NB4 (cell line): ENCODE results near the gene CDCA7.
"Not testable (repeated sequence)": the region's sequence is repeated elsewhere in the genome, so short reads cannot be mapped to it uniquely, and the experiment has no call there.

Experiments
- DNase-seq: peaks from one replicate; pipeline ENCODE4 v3.0.0; 2010; ENCODE audit warnings: low read depth
- H3K4me3 ChIP-seq: one replicate; pipeline ENCODE4 v1.5.1; 2011; ENCODE audit warnings: mild to moderate bottlenecking, low read depth, low read length, moderate library complexity
- MAX ChIP-seq: IDR thresholded peaks from 2 replicates; pipeline ENCODE4 v1.6.1; 2011; ENCODE audit warnings: low read depth, low read length
- MYC ChIP-seq: IDR thresholded peaks from 2 replicates; pipeline ENCODE4 v1.6.1; 2011; ENCODE audit warnings: low read depth, low read length
- POLR2A ChIP-seq: IDR thresholded peaks from 2 replicates; pipeline ENCODE4 v1.6.1; 2011; ENCODE audit warnings: mild to moderate bottlenecking; ENCODE audit not compliant: insufficient read length; ENCODE audit errors: extremely low read depth
- TF ChIP-seq, protein P1 (sequence below): IDR thresholded peaks from one replicate; pipeline ENCODE4 v1.5.1; 2012; ENCODE audit warnings: low read depth, low read length

Gene CDCA7

DNA sequence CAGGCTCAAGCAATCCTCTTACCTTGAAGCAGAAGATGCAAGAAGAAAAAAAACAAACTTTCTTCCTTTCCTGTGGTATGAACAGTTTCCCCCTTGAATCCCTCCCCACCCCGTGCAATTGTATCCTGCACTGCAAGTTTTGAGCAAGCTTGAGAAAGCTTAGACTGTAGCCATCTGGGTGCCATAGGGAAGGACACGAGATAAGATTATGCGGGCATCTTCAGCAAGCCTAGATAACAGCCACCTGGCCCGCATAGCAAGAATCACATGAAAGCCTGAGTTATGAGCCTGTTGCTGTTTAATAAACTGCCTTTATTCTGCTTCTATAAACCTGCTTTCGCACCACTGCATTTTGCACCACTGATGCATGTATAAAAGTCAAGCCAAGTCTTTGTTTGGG lies 27.3 kb upstream of the CDCA7 start:
- DNase-seq: no peak
- no peak overlapping the region for H3K4me3 ChIP-seq
- no peak for TF ChIP-seq POLR2A
- no peak for TF ChIP-seq MYC
- no peak for TF ChIP-seq MAX
- TF ChIP-seq, protein P1, sequence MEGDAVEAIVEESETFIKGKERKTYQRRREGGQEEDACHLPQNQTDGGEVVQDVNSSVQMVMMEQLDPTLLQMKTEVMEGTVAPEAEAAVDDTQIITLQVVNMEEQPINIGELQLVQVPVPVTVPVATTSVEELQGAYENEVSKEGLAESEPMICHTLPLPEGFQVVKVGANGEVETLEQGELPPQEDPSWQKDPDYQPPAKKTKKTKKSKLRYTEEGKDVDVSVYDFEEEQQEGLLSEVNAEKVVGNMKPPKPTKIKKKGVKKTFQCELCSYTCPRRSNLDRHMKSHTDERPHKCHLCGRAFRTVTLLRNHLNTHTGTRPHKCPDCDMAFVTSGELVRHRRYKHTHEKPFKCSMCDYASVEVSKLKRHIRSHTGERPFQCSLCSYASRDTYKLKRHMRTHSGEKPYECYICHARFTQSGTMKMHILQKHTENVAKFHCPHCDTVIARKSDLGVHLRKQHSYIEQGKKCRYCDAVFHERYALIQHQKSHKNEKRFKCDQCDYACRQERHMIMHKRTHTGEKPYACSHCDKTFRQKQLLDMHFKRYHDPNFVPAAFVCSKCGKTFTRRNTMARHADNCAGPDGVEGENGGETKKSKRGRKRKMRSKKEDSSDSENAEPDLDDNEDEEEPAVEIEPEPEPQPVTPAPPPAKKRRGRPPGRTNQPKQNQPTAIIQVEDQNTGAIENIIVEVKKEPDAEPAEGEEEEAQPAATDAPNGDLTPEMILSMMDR: no peak

DNA sequence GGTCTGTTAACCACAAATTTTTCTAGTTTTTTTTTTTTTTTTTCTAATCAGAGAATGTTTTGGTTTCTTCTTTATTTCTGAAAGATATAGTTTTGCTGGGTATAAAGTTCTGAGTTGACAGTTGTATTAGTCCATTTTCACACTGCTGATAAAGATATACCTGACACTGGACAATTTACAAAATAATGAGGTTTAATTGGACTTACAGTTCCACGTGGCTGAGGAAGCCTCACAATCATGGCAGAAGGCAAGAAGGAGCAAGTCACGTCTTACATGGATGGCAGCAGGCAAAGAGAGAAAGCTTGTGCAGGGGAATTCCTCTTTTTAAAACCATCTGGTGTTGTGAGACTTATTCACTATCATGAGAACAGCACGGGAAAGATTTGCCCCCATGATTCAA lies 21.7 kb upstream of the CDCA7 start:
- not testable (repeated sequence) for DNase-seq, H3K4me3 ChIP-seq

DNA sequence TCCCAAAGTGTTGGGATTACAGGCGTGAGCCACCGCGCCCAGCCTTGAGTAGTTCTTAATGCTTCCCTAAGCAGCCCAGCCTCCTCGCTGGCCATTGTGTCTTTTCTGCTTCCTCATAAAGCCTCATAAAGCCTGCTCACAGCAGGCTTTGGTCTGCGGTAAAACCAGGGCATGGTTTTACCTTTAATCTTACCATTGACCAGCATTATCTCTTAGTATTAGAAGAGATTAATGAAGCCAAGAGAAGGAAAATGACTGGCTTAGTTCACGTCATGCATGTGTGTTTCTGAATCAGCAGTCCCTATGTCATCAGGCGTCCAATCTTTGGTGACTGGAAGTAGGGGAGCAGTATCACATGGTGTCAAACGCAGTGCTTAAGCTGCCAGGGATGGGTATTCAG lies 14.9 kb upstream of the CDCA7 start:
- no peak overlapping the region for H3K4me3 ChIP-seq
- TF ChIP-seq POLR2A: no peak
- TF ChIP-seq, protein P1: no peak
- no peak for TF ChIP-seq MAX
- no peak for TF ChIP-seq MYC
- DNase-seq: no peak

DNA sequence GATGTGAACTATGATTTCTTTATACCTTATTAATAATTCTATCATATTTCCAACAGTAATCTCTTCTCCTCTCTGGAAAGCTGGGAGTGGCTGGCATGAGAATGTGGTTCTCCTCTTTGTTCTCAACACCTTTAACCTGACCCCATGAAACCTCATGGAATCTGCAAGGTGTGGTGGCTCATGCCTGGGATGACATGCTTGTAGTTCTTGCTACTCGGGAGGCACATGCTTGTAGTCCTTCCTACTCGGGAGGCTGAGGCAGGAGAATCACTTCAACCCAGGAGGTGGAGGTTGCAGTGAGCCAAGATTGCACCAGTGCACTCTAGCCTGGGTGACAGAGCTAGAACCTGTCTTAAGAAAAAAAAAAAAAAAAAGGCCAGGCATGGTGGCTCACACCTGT lies 10.8 kb upstream of the CDCA7 start:
- H3K4me3 ChIP-seq: no peak overlapping the region
- TF ChIP-seq, protein P1: no peak
- TF ChIP-seq MYC (no peak), POLR2A (no peak), MAX (no peak)
- DNase-seq: no peak

GRCh38 chr2:173346035-173346434 lies 8.6 kb upstream of the CDCA7 start:
- no peak overlapping the region for H3K4me3 ChIP-seq
- no peak for TF ChIP-seq MYC
- TF ChIP-seq MAX: no peak
- TF ChIP-seq, protein P1: no peak
- TF ChIP-seq POLR2A: no peak
- no peak for DNase-seq

DNA sequence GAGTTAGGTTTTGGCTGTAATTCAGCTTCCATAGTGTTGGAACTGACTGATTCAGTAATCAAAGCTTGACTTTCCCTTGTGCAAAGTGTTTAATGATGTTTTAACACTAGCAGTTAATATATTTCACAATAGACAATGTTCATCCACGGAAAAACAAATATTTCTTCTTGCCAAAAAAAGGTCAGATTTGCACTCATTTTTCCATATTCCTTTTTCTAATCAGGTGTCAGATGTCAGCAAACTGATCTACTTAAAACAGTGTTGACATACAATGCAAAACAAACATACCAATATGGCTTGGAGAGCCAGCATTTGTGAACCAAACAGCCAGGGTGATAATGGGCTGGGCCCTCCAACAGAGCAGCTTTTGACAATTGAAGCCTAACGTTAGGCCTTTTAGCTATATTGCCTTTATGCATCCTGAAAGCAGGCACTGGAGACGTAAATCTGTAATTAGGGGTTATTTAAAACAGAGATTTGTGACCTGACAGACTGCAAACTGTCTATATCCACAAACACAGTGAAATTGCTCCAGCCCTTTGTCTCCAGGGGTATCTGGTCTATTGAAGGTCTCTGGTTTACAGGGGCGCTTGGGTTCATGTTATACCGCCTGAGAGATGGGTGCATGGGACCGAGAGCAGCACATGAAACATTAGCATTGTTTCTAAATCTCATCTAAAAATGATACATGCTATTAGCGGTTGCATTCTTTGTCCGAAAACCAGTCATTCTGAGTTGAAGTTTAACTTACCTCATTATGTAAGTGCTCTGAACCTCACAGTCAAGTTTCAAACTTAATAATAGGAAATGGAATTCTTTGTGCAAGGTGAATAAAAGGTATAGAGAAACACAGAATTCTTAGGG lies 7.1 kb upstream of the CDCA7 start:
- H3K4me3 ChIP-seq: no peak overlapping the region
- DNase-seq: no peak
- TF ChIP-seq POLR2A (no peak), MAX (no peak), MYC (no peak)
- TF ChIP-seq, protein P1: no peak
